HepG2 (cell line): Measurements from ENCODE around the gene PRKAR2B. TPM values are rescaled to one million over a fixed set of nuclear protein-coding genes. Genes with fewer than 3 reads are reported as not detected.
A peak's percentile ranks its signal among the peaks of the same experiment; 100 is the strongest.

Source experiments
- ATAC-seq: fragments of 200-7000 bp; cut with Tn5 transposase; 3 replicates; pipeline ENCODE4 v1.9.1; 2020; ENCODE audit warnings: mild to moderate bottlenecking, moderate library complexity
- BruUV-seq: library from RNA; stranded (reverse); fragments of 400-500 nt; replicated peaks from 2 replicates; lab custom pipeline; 2021; lab: Mats Ljungman, UMichigan
- CTCF ChIA-PET: fragments of 300-600 bp; formaldehyde crosslinking; extraction: SDS; loops from one replicate; lab custom pipeline; 2021; ENCODE audit warnings: low total read pairs, inconsistent platforms, low intra/inter-chr PET ratio; lab: Yijun Ruan, JAX
- POLR2A ChIA-PET: fragments of 350-600 bp; sonication (Branson Sonifier 250); formaldehyde crosslinking; loops from one replicate; lab custom pipeline; 2020; ENCODE audit warnings: antibody characterized with exemption, inconsistent platforms; lab: Yijun Ruan, JAX
- DNase-seq: peaks from one replicate; pipeline ENCODE4 v3.0.0-alpha.2; 2015; ENCODE audit warnings: low spot score
- FAIRE-seq: peaks from 3 replicates; lab custom pipeline; 2011; peaks lifted over from hg19 to GRCh38; lab: Jason Lieb, UNC
- H2AFZ ChIP-seq: one replicate; pipeline ENCODE4 v1.6.1; 2011; ENCODE audit warnings: low read length, inconsistent platforms
- H3K27ac ChIP-seq: fragments of 300-600 bp; 3 replicates; pipeline ENCODE4 v1.8.0; 2011; ENCODE audit warnings: mixed run types, mild to moderate bottlenecking, mixed read lengths, low read length, inconsistent platforms; ENCODE audit not compliant: insufficient read depth; ENCODE audit errors: extremely low read length
- H3K27me3 ChIP-seq, 2 experiments: fragments of 200-600 bp in 1 of 2; 2 replicates in 1 of 2; 3 replicates in 1 of 2; pipeline versions ENCODE4 v1.6.0 to v1.8.0; 2011; ENCODE audit warnings: low read length in 2 of 2, mild to moderate bottlenecking in 2 of 2, moderate library complexity in 2 of 2, inconsistent platforms in 1 of 2; ENCODE audit not compliant: insufficient read depth in 2 of 2, control insufficient read depth in 1 of 2
- H3K36me3 ChIP-seq, 2 experiments: fragments of 200-600 bp in 1 of 2; replicated peaks in 1 of 2; 2 replicates in 1 of 2; 3 replicates in 1 of 2; pipeline versions ENCODE4 v1.5.1 to v1.8.0; 2011; ENCODE audit warnings: low read length in 2 of 2, inconsistent platforms in 1 of 2; ENCODE audit not compliant: insufficient read depth in 2 of 2, control insufficient read depth in 1 of 2
- H3K4me1 ChIP-seq: 2 replicates; pipeline ENCODE4 v1.5.1; 2012; ENCODE audit warnings: low read length, inconsistent platforms; ENCODE audit not compliant: insufficient read depth
- H3K4me2 ChIP-seq: 2 replicates; pipeline ENCODE4 v1.6.0; 2011; ENCODE audit warnings: low read depth, low read length, inconsistent platforms
- H3K4me3 ChIP-seq, 3 experiments: fragments of 200-600 bp in 1 of 3; sonication (generic), shearing (Covaris generic) in 1 of 3; replicated peaks in 1 of 3; 2 replicates each; pipeline ENCODE4 v1.5.1; 2011 to 2016; ENCODE audit warnings: low read length in 3 of 3, inconsistent platforms in 2 of 3, low read depth in 2 of 3, mild to moderate bottlenecking in 2 of 3, control low read depth in 1 of 3, mixed read lengths in 1 of 3; ENCODE audit not compliant: insufficient read depth in 1 of 3
- H3K79me2 ChIP-seq: one replicate; pipeline ENCODE4 v1.6.1; 2011; ENCODE audit warnings: low read length, inconsistent platforms; ENCODE audit not compliant: insufficient read depth
- H3K9ac ChIP-seq: 2 replicates; pipeline ENCODE4 v1.6.0; 2011; ENCODE audit warnings: mild to moderate bottlenecking, low read depth, low read length, inconsistent platforms; ENCODE audit not compliant: insufficient read depth
- H3K9me3 ChIP-seq: 2 replicates; pipeline ENCODE4 v1.5.1; 2012; ENCODE audit warnings: mild to moderate bottlenecking, low read length
- H4K20me1 ChIP-seq: 2 replicates; pipeline ENCODE4 v1.6.0; 2011; ENCODE audit warnings: inconsistent platforms, mild to moderate bottlenecking, low read length, moderate library complexity; ENCODE audit not compliant: insufficient read depth
- ATF7 ChIP-seq, 2 experiments: fragments of 450-650 bp in 1 of 2; sonication (generic) in 1 of 2; formaldehyde crosslinking in 1 of 2; IDR thresholded peaks; 2 replicates each; pipeline versions ENCODE4 v1.4.0 to v1.6.1; 2016 to 2020; ENCODE audit warnings: antibody characterized with exemption in 1 of 2, mild to moderate bottlenecking in 1 of 2, missing genetic modification reagents in 1 of 2
- HOMEZ ChIP-seq: IDR thresholded peaks from 2 replicates; pipeline ENCODE4 v1.6.1; 2016; ENCODE audit warnings: low read depth
- ZNF281 ChIP-seq: sonication (generic); formaldehyde crosslinking; IDR thresholded peaks from 2 replicates; pipeline ENCODE4 v1.4.0; 2020; ENCODE audit warnings: missing genetic modification reagents, borderline replicate concordance
- ZNF3 ChIP-seq: IDR thresholded peaks from 2 replicates; pipeline ENCODE4 v1.7.0; 2017; ENCODE audit warnings: inconsistent platforms
- WGBS: methylation state at CpG from one replicate; pipeline ENCODE4 v1.1.6; 2017; ENCODE audit warnings: low lambda C conversion rate; 5-methylcytosine and 5-hydroxymethylcytosine counted together
- in situ Hi-C: cut with HindIII; loops from 2 replicates; pipeline ENCODE4 v1.10.0; 2017; ENCODE audit warnings: low pct_unique_long_range_greater_than_20kb; ENCODE audit not compliant: extremely low pct_ligation_motif_present
- intact Hi-C: fragments of 100-400 bp; cut with micrococcal nuclease; formaldehyde crosslinking; loops from one replicate; pipeline ENCODE4 v1.10.0; 2022; ENCODE audit not compliant: unreplicated experiment
- polyA plus RNA-seq, 8 experiments: library from polyadenylated mRNA; depleted of rRNA in 3 of 8; stranded (reverse) in 7 of 8; unstranded in 1 of 8; fragments of >200 nt; fragmentation: Illumina TruSeq in 4 of 8; extraction: Trizol in 4 of 8; gene quantifications; 2 replicates each; pipeline versions ENCODE4 v1.2.1 to v1.2.3, GENCODE V29; 2011 to 2016; ENCODE audit warnings: low read depth in 4 of 8, missing spikeins in 1 of 8, mixed read lengths in 1 of 8; ENCODE audit not compliant: insufficient read depth in 1 of 8
- total RNA-seq, 5 experiments: library from RNA; depleted of rRNA; stranded (reverse); fragments of >200 nt; fragmentation: Illumina TruSeq; extraction: Trizol; gene quantifications; 2 replicates each; pipeline ENCODE4 v1.2.3, GENCODE V29; 2016; ENCODE audit warnings: low read depth in 1 of 5

Gene PRKAR2B
- total and polyA plus RNA-seq, 2 of the 13 experiments (the other 11 are each of a cell fraction or from before 2014, with no cell fraction given) = not detected

- no peak for ATAC-seq
- no peak overlapping the region for H3K4me2 ChIP-seq
- H3K4me3 ChIP-seq = no peak overlapping the region
- H3K9ac ChIP-seq = no peak overlapping the region
- in situ Hi-C loops (no loop called here), intact Hi-C loops (no loop called here)
- H3K4me1 ChIP-seq = peaks cover 7% of the 10 kb centered on the region
- TF ChIP-seq ZNF281 (CRISPR knock-in tag) (no peak), ZNF3 (CRISPR knock-in tag) (no peak)
- FAIRE-seq = no peak
- peaks cover 64% of the 10 kb centered on the region for H4K20me1 ChIP-seq
- no peak for DNase-seq
- H3K27ac ChIP-seq = no peak overlapping the region
- CTCF ChIA-PET = no interaction called here
- H2AFZ ChIP-seq = no peak overlapping the region
- BruUV-seq = no TSS peak
- WGBS = 98% methylated on average over 12 of the region's 12 CpGs
- 0 out of 5 replicates have a peak, but pooled peaks cover 0 to 7% of the 10 kb centered on the region in 2 experiments for H3K36me3 ChIP-seq
- POLR2A ChIA-PET = no interaction called here
- no peaks in the 10 kb centered on the region for H3K27me3 ChIP-seq
- no peaks in the 10 kb centered on the region for H3K9me3 ChIP-seq
- H3K79me2 ChIP-seq = peaks cover 61% of the 10 kb centered on the region
These were observed 127.0 kb downstream of the PRKAR2B start for GRCh38 chr7:107171496-107171895.

- Histone ChIP-seq H3K36me3 (0 out of 5 replicates have a peak, but pooled peaks cover 0 to 7% of the 10 kb centered on the region in 2 experiments), H3K9me3 (no peaks in the 10 kb centered on the region), H3K9ac (no peak overlapping the region), H2AFZ (no peak overlapping the region), H4K20me1 (peaks cover 64% of the 10 kb centered on the region), H3K27me3 (no peaks in the 10 kb centered on the region), H3K79me2 (peaks cover 71% of the 10 kb centered on the region), H3K4me1 (peaks cover 7% of the 10 kb centered on the region), H3K4me3 (no peak overlapping the region), H3K4me2 (no peak overlapping the region), H3K27ac (no peak overlapping the region)
- in situ Hi-C loops = no loop called here
- ATAC-seq = no peak
- WGBS = 98% methylated on average over 4 of the region's 4 CpGs
- no peak for DNase-seq
- ChIA-PET CTCF (no interaction called here), POLR2A (no interaction called here)
- FAIRE-seq = no peak
- TF ChIP-seq HOMEZ (CRISPR knock-in tag) (no peak), ATF7 (IDR thresholded peaks at IDR 0.05) (peak; percentile 35; the same call in 1 of the 2 replicates), ATF7 (CRISPR knock-in tag; IDR thresholded peaks at IDR 0.05) (no peak)
- intact Hi-C loops = no loop called here
- BruUV-seq = no TSS peak
These were observed 127.9 kb downstream of the PRKAR2B start for GRCh38 chr7:107172276-107173032.
